Duodenal mucosa (tissue), 2 donors: ENCODE data around the gene ELMOD3.
A peak's percentile ranks its signal among the peaks of the same experiment; 100 is the strongest.

ENCODE experiments used
- H3K27ac ChIP-seq: one replicate; pipeline ENCODE4 v1.7.0; 2013; ENCODE audit warnings: low read depth, low read length
- H3K27me3 ChIP-seq, 2 donors: one replicate each; pipeline ENCODE4 v1.7.0; 2013; ENCODE audit warnings: low read length in 2 of 2, control low read depth in 1 of 2; ENCODE audit not compliant: insufficient read depth in 2 of 2, control insufficient read depth in 1 of 2
- H3K36me3 ChIP-seq, 2 donors: one replicate each; pipeline ENCODE4 v1.7.0; 2013; ENCODE audit warnings: low read length in 2 of 2, control low read depth in 1 of 2; ENCODE audit not compliant: insufficient read depth in 2 of 2, control insufficient read depth in 1 of 2
- H3K4me1 ChIP-seq, 2 donors: one replicate each; pipeline ENCODE4 v1.7.0; 2013; ENCODE audit warnings: low read length in 2 of 2, control low read depth in 1 of 2; ENCODE audit not compliant: insufficient read depth in 2 of 2, control insufficient read depth in 1 of 2
- H3K4me3 ChIP-seq, 2 donors: one replicate each; pipeline ENCODE4 v1.7.0; 2013; ENCODE audit warnings: low read length in 2 of 2, low read depth in 1 of 2
- H3K9ac ChIP-seq, 2 donors: one replicate each; pipeline ENCODE4 v1.7.0; 2013; ENCODE audit warnings: low read length in 2 of 2, low read depth in 1 of 2
- H3K9me3 ChIP-seq, 2 donors: one replicate each; pipeline ENCODE4 v1.7.0; 2013; ENCODE audit warnings: low read length in 2 of 2, control low read depth in 1 of 2; ENCODE audit not compliant: control insufficient read depth in 1 of 2

The ELMOD3 gene

GRCh38 chr2:85431570-85432205, 77.1 kb downstream of the ELMOD3 start:
- Histone ChIP-seq H3K27ac (no peak overlapping the region), H3K9ac (no peak overlapping the region)

GRCh38 chr2:85433511-85434089, 79.0 kb downstream of the ELMOD3 start:
- no peak overlapping the region for H3K27ac ChIP-seq
- H3K36me3 ChIP-seq: no peaks in the 10 kb centered on the region
- no peaks in the 10 kb centered on the region for H3K27me3 ChIP-seq
- H3K9ac ChIP-seq: no peak overlapping the region
- H3K4me3 ChIP-seq: no peak overlapping the region
- no peaks in the 10 kb centered on the region for H3K9me3 ChIP-seq
- H3K4me1 ChIP-seq: peaks cover 21 to 37% of the 10 kb centered on the region in 2 donors

More at GRCh38 chr2:85431570-85432205, 77.1 kb downstream of the ELMOD3 start:
- Histone ChIP-seq H3K36me3 (no peaks in the 10 kb centered on the region), H3K27me3 (no peaks in the 10 kb centered on the region), H3K4me1 (peaks cover 19 to 39% of the 10 kb centered on the region in 2 donors), H3K4me3 (no peak overlapping the region), H3K9me3 (no peaks in the 10 kb centered on the region)

- H3K27ac ChIP-seq: no peak overlapping the region
- H3K9ac ChIP-seq: no peak overlapping the region
- no peaks in the 10 kb centered on the region for H3K9me3 ChIP-seq
- H3K4me3 ChIP-seq: no peak overlapping the region
- no peaks in the 10 kb centered on the region for H3K36me3 ChIP-seq
- H3K27me3 ChIP-seq: no peaks in the 10 kb centered on the region
- peaks cover 29 to 39% of the 10 kb centered on the region in 2 donors for H3K4me1 ChIP-seq
Measured at GRCh38 chr2:85434696-85435095, 80.1 kb downstream of the ELMOD3 start.

DNA sequence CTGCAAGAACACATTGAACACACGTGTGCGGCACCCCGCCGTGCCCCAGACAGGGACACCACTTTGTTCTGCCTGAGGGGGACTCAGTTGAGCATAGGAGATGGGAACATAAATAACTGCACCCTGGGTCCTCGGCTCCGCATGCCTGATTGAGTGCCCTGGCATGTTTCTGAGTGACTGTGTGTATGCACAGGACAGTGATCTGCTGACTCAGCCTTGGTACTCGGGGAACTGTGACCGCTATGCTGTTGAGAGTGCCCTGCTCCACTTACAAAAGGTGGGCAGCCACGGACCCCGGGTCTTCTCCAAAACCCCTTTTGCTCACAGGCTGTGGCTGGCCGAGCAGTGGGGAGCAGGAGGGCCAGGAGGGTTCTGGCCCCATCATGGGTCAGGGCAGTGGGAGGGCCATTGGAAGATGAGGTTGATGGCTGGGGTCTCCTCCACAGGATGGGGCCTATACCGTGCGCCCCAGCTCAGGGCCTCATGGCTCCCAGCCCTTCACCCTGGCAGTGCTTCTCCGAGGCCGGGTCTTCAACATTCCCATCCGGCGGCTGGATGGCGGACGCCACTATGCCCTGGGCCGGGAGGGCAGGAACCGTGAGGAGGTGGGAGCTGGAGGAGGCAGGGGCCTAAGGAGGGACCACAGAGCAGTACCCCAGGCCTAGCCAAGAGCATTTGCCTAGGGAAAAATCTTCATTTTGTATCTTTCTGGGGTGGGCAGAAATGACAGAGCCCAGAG, 80.8 kb downstream of the ELMOD3 start:
- H3K27me3 ChIP-seq: no peaks in the 10 kb centered on the region
- H3K4me1 ChIP-seq: peaks cover 29 to 39% of the 10 kb centered on the region in 2 donors
- H3K27ac ChIP-seq: no peak overlapping the region
- no peak overlapping the region for H3K4me3 ChIP-seq
- H3K9ac ChIP-seq: no peak overlapping the region
- H3K36me3 ChIP-seq: no peaks in the 10 kb centered on the region
- no peaks in the 10 kb centered on the region for H3K9me3 ChIP-seq

GRCh38 chr2:85435981-85436835, 81.6 kb downstream of the ELMOD3 start:
- Histone ChIP-seq H3K36me3 (no peaks in the 10 kb centered on the region), H3K9ac (no peak overlapping the region), H3K4me1 (peaks cover 29 to 39% of the 10 kb centered on the region in 2 donors), H3K4me3 (no peak overlapping the region), H3K9me3 (no peaks in the 10 kb centered on the region), H3K27me3 (no peaks in the 10 kb centered on the region), H3K27ac (peak overlapping the region; percentile 24)

DNA sequence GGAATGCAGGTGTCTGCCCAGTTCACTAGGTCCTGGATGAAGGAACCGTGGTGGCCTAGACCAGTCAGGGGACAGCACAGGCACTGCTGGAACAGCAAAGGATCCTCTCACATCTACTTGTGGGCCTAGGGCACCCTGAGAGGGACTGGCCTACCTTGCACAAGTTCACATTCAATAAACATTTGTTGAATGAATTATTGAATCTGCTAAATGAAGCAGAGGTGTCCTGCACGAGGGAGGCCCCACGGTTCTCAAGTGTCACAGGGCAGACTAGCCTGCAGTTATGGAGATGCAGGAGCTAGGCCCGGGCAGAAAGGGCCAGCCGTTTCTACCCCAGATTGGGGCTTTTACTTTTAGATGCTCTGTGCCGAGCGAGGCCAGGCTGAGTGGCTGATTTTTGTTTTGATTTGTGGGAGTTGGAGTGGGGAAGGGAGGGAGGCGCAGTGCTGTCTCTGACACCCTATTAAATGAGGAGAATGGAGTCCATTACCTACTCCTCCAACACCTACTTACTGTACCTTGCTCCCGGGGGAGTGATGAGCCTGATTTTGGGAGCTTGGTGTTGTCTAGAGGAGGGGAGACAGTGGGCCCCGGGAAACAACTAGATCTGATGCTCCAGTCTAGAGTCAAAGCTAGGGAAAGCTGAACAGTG, 82.4 kb downstream of the ELMOD3 start:
- H3K9ac ChIP-seq: peak overlapping the region in 1 of 2 donors; percentile 34
- H3K9me3 ChIP-seq: no peaks in the 10 kb centered on the region
- peak overlapping the region; percentile 86 for H3K27ac ChIP-seq
- no peak overlapping the region for H3K4me3 ChIP-seq
- no peaks in the 10 kb centered on the region for H3K27me3 ChIP-seq
- H3K4me1 ChIP-seq: peaks cover 29 to 39% of the 10 kb centered on the region in 2 donors
- no peaks in the 10 kb centered on the region for H3K36me3 ChIP-seq

DNA sequence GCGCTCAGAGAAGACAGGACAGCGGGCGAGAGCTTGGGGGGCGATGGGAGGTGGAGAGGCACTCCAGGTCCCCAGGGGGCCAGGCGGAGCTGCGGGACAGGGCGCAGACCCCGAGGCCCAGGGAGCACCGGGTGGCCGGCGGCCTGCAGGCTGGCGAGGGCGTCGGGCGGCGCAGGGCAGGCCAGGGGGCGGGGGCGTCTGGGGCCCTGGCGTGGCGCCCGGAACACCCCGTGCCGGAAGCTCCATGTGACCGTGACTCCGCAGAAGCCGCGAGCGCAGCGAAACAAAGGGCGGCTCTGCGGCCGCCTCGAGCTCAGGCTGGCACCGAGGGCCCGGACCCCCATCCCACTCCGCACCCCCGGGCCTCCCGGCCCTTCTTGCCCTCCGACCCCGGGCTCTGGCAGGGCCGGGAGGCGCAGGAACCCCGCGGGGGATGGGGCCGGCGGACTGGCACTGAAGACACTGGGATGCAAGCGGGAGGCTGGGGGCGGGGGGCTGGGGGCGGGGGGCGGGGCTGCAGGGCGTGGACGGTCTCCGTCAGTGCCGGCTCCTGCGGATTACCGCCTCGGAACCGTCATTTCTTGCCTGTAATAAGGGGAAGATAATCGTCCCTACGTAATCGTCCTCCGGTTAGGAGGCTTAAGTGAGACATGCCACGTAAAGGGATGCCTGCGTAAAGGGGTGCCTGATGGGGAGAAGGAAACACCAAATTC, 83.1 kb downstream of the ELMOD3 start:
- H3K9me3 ChIP-seq: no peaks in the 10 kb centered on the region
- H3K27me3 ChIP-seq: no peaks in the 10 kb centered on the region
- H3K9ac ChIP-seq: peak overlapping the region; percentile 34 to 72
- peak overlapping the region; percentile 86 for H3K27ac ChIP-seq
- H3K4me1 ChIP-seq: peaks cover 29 to 39% of the 10 kb centered on the region in 2 donors
- no peaks in the 10 kb centered on the region for H3K36me3 ChIP-seq
- peak overlapping the region; percentile 52 to 63 for H3K4me3 ChIP-seq

DNA sequence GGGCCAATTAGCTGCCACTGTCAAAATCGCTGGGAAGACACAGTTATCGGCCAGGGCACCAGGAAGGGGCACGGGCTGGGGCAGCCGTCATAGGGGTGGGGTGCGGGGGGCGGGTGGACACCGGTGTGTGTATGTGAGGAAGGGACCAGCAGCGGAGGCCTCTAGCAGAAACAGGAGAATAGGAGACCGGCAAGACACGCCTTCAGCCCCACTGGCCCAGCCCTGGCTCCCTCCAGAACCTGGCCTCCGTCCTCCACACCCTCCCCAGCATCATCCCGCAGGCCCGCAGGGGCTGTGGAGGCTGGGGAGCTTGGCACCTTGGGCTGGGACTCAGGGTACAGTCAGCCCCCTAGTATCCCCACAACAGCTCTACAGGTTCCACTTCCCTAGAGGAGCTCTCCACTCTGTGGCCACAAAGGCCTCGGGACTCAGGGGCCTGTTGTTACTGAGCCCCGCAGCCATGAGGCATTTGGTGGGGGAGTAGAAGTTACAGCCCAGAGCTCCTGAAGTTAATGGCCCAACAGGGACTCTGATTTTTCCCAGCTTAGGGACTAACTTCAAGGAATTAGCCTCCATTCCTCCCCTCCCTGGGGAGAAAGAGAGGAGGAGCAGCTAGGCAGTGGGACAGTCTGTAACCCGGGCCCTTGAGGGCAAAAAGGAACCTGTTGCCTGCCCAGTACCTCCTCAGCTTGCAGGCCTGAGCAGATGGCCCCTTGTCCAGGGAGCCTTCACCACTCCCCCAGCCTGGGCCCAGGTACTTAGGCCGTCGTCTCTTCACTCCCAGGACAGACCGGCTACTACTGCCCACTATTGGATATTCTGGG, 83.8 kb downstream of the ELMOD3 start:
- H3K4me1 ChIP-seq: peaks cover 27 to 38% of the 10 kb centered on the region in 2 donors
- H3K4me3 ChIP-seq: peak overlapping the region; percentile 52 to 63
- H3K27me3 ChIP-seq: no peaks in the 10 kb centered on the region

More for the DNA sequence above, 83.8 kb downstream of the ELMOD3 start:
- Histone ChIP-seq H3K27ac (peak overlapping the region; percentile 86), H3K9ac (peak overlapping the region; percentile 33 to 72), H3K36me3 (no peaks in the 10 kb centered on the region), H3K9me3 (no peaks in the 10 kb centered on the region)
